ENCODE measurements around the gene MBNL3. TPM values are rescaled to one million over a fixed set of nuclear protein-coding genes. Genes with fewer than 3 reads are reported as not detected.

MBNL3 gene
- total and polyA plus RNA-seq, 2 donors (not counting 3 experiments of a cell fraction or from before 2014, with no cell fraction given): 1.8 to 5.6 TPM

GRCh38 chrX:132415012-132415411 is 73.8 kb downstream of the MBNL3 start:
- Histone ChIP-seq H3K4me2 (ENCODE audit: insufficient read depth, low read length) (no peak overlapping the region), H3K9me3 (replicated peaks; ENCODE audit: control insufficient read depth, insufficient read depth, low read length) (no peaks in the 10 kb centered on the region), H4K20me1 (replicated peaks; ENCODE audit: control insufficient read depth, extremely low read depth, insufficient read depth, low read length) (no peaks in the 10 kb centered on the region), H3K4me1 (ENCODE audit: control insufficient read depth, extremely low read depth, insufficient read depth, low read length) (no peaks in the 10 kb centered on the region), H3K27ac (ENCODE audit: insufficient read depth, low read depth, low read length) (no peak overlapping the region), H2AFZ (ENCODE audit: low read depth, low read length) (no peak overlapping the region), H3K79me2 (ENCODE audit: control insufficient read depth, insufficient read depth, low read length) (no peaks in the 10 kb centered on the region), H3K9ac (replicated peaks; ENCODE audit: extremely low read depth, insufficient read depth, low read length) (no peak overlapping the region), H3K9me1 (replicated peaks; ENCODE audit: control insufficient read depth, extremely low read depth, insufficient read depth, low read length) (no peaks in the 10 kb centered on the region), H3K36me3 (ENCODE audit: control insufficient read depth in 2 of 2, extremely low read depth in 1 of 2, insufficient read depth in 2 of 2, low read length in 2 of 2) (no peaks in the 10 kb centered on the region), H3K4me3 (replicated peaks in 1 of 3; ENCODE audit: insufficient read depth in 1 of 3, low read depth in 1 of 3, low read length in 3 of 3) (no peak overlapping the region), H3K27me3 (ENCODE audit: control insufficient read depth in 2 of 2, insufficient read depth in 2 of 2, low read length in 2 of 2) (no peaks in the 10 kb centered on the region)
- no TSS peak for BruUV-seq (replicated peaks)
- ChIA-PET CTCF (no interaction called here), POLR2A (no interaction called here)
- TF ChIP-seq JUN (IDR thresholded peaks at IDR 0.05; ENCODE audit: borderline replicate concordance, insufficient read depth, insufficient read length, low read depth): no peak
- TF ChIP-seq, protein P1, sequence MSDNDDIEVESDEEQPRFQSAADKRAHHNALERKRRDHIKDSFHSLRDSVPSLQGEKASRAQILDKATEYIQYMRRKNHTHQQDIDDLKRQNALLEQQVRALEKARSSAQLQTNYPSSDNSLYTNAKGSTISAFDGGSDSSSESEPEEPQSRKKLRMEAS (IDR thresholded peaks at IDR 0.05; ENCODE audit: insufficient read depth, insufficient read length): no peak
- TF ChIP-seq, protein P2, sequence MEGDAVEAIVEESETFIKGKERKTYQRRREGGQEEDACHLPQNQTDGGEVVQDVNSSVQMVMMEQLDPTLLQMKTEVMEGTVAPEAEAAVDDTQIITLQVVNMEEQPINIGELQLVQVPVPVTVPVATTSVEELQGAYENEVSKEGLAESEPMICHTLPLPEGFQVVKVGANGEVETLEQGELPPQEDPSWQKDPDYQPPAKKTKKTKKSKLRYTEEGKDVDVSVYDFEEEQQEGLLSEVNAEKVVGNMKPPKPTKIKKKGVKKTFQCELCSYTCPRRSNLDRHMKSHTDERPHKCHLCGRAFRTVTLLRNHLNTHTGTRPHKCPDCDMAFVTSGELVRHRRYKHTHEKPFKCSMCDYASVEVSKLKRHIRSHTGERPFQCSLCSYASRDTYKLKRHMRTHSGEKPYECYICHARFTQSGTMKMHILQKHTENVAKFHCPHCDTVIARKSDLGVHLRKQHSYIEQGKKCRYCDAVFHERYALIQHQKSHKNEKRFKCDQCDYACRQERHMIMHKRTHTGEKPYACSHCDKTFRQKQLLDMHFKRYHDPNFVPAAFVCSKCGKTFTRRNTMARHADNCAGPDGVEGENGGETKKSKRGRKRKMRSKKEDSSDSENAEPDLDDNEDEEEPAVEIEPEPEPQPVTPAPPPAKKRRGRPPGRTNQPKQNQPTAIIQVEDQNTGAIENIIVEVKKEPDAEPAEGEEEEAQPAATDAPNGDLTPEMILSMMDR (IDR thresholded peaks at IDR 0.05; ENCODE audit: extremely low read depth in 1 of 2, insufficient read depth in 1 of 2, low read depth in 1 of 2, low read length in 2 of 2): no peak
- FAIRE-seq (peak; percentile 55), DNase-seq (ENCODE audit: low read depth, low spot score) (no peak)
- intact Hi-C loops (cut with micrococcal nuclease): no loop called here
- dilution Hi-C loops (cut with MboI; ENCODE audit: extremely low pct_ligation_motif_present, low sequenced_read_pairs): no loop called here

DNA sequence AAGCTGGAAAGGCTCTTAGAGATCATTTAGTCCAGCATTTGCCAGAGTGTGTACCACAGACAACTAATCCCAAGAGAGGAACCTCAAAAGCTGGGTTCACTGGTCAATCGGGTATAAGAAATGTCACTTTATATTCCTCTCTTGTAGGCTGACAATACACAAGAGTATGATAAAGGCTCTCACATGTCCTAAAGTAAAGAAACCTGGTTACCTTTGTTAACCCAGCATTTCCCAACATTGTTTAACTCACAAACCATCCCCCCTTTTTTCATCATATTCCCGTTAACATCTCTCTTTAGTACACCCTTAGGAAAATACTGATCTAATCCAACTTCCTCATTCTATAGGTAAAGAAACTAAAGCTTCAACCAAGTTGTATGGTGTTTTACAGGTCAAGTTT is 74.4 kb downstream of the MBNL3 start:
- POLR2A ChIA-PET: no interaction called here
- FAIRE-seq: no peak
- TF ChIP-seq, protein P2 (IDR thresholded peaks at IDR 0.05; ENCODE audit: extremely low read depth in 1 of 2, insufficient read depth in 1 of 2, low read depth in 1 of 2, low read length in 2 of 2): no peak
- no peak for TF ChIP-seq MYC (IDR thresholded peaks at IDR 0.05; ENCODE audit: low read depth, low read length)
- TF ChIP-seq EZH2 (IDR thresholded peaks at IDR 0.05; ENCODE audit: borderline replicate concordance, low read depth, low read length, severe bottlenecking): no peak
- TF ChIP-seq GATA2 (IDR thresholded peaks at IDR 0.05; ENCODE audit: insufficient read depth, insufficient read length, low read depth, low read length): no peak
- no peak for TF ChIP-seq POLR2AphosphoS5 (IDR thresholded peaks at IDR 0.05; ENCODE audit: insufficient read depth, low read depth, low read length)
- no peak for TF ChIP-seq JUN (IDR thresholded peaks at IDR 0.05; ENCODE audit: borderline replicate concordance, insufficient read depth, insufficient read length, low read depth)
- no peak for TF ChIP-seq FOS (IDR thresholded peaks at IDR 0.05; ENCODE audit: borderline replicate concordance, insufficient read depth, low read length)
- TF ChIP-seq, protein P1 (IDR thresholded peaks at IDR 0.05; ENCODE audit: insufficient read depth, insufficient read length): no peak
- no peak for TF ChIP-seq POLR2A (IDR thresholded peaks at IDR 0.05; ENCODE audit: low read depth, low read length)

More for the DNA sequence above, 74.4 kb downstream of the MBNL3 start:
- no peak overlapping the region for H3K27ac ChIP-seq (ENCODE audit: insufficient read depth, low read depth, low read length)
- no peak overlapping the region for H2AFZ ChIP-seq (ENCODE audit: low read depth, low read length)
- dilution Hi-C loops (cut with MboI; ENCODE audit: extremely low pct_ligation_motif_present, low sequenced_read_pairs): no loop called here
- intact Hi-C loops (cut with micrococcal nuclease): no loop called here
- no peak overlapping the region for H3K4me2 ChIP-seq (ENCODE audit: insufficient read depth, low read length)
- no peaks in the 10 kb centered on the region for H4K20me1 ChIP-seq (replicated peaks; ENCODE audit: control insufficient read depth, extremely low read depth, insufficient read depth, low read length)
- no peak overlapping the region for H3K4me3 ChIP-seq (replicated peaks in 1 of 3; ENCODE audit: insufficient read depth in 1 of 3, low read depth in 1 of 3, low read length in 3 of 3)
- H3K79me2 ChIP-seq (ENCODE audit: control insufficient read depth, insufficient read depth, low read length): no peaks in the 10 kb centered on the region
- H3K9me1 ChIP-seq (replicated peaks; ENCODE audit: control insufficient read depth, extremely low read depth, insufficient read depth, low read length): no peaks in the 10 kb centered on the region
- H3K4me1 ChIP-seq (ENCODE audit: control insufficient read depth, extremely low read depth, insufficient read depth, low read length): no peaks in the 10 kb centered on the region
- H3K36me3 ChIP-seq (ENCODE audit: control insufficient read depth in 2 of 2, extremely low read depth in 1 of 2, insufficient read depth in 2 of 2, low read length in 2 of 2): no peaks in the 10 kb centered on the region
- CTCF ChIA-PET: no interaction called here
- no peaks in the 10 kb centered on the region for H3K9me3 ChIP-seq (replicated peaks; ENCODE audit: control insufficient read depth, insufficient read depth, low read length)
- no peaks in the 10 kb centered on the region for H3K27me3 ChIP-seq (ENCODE audit: control insufficient read depth in 2 of 2, insufficient read depth in 2 of 2, low read length in 2 of 2)
- no peak overlapping the region for H3K9ac ChIP-seq (replicated peaks; ENCODE audit: extremely low read depth, insufficient read depth, low read length)
- no peak for DNase-seq (ENCODE audit: low read depth, low spot score)
- no TSS peak for BruUV-seq (replicated peaks)
